Activated CD8-positive, alpha-beta memory T cell treated with anti-CD3 and anti-CD28 coated beads, Interleukin-2, amount 50 U/mL, for 1 hour (primary cell): ENCODE measurements around the gene TOMM70.
"Not testable (repeated sequence)": the region's sequence is repeated elsewhere in the genome, so short reads cannot be mapped to it uniquely, and the experiment has no call there.

Source experiments
- DNase-seq: peaks from one replicate; pipeline ENCODE4 v3.0.0-alpha.2; 2020; ENCODE audit errors: extremely low read depth

The TOMM70 gene

DNA sequence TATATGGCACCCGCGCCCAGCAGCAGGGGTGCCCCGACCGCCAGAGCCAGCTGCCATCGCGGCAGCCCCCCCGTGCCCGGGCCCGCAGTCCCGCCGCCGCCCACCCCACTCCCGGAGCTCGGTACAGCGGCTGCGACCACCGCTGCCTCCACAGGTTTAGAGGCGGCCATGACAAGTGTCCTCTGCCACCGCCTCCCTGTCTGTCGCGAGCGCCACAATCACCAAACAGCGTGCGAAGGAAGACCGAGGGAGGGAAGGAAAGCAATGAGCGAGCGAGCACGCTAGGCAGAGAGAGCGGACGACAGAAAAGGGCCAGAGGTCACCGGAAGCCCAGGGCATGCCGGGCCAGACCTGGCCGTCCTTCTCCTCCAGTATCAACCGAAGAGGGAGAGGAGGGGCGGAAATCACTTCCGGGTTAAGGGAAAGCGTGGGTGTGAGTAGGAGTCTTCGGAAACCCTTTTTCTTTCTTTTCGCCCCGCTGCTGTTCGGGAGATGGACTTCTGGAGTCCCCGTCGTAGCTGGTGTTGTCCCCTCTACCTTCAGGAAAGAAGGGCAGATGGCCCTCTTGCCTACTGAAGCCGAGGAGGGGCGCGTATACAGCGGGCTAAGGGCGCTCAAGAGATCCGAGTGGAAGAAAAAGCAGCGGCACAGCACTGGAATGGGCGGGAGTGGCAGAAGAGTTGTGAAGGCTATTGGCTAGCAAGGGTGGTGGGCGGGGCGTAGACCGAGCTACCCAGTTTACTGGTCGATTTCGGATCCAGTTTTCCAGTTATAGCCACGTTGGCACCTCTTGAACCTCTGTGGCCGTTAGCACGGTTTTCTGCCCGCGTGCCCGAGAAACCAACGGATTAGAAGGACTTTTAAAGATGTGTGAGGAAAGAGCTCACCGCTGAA lies at the start of gene TOMM70, which contains the start of gene LNP1:
Gene TOMM70 (minus strand): TSS at position 310 of the 894 bp plus-strand sequence. CDS start 140 bp downstream, at position 170.
Gene LNP1 (plus strand): TSS at position 760 of the 894 bp plus-strand sequence. CDS start 28,191 bp downstream, outside the sequence.
- DNase-seq, result peak; percentile 91

DNA sequence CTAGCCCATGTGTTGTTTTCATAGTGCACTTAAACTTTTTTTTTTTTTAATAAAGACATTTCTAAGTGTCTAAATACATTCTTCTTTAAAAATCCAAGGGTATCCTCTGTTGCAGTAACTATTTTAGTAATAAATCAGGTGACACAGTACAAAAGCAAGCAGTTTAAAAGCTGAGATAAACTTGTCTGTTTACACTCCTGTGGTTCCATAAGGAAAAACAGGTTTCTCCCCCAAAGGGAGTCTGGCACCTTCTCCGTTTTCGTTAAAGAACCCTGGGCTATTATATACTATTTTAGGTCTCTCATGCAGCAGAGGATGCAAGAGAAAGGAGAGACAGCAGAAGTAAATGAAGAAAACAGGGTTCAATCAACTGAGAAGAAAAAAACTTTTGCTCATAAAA lies 48.3 kb upstream of the TOMM70 start:
- DNase-seq, result no peak

DNA sequence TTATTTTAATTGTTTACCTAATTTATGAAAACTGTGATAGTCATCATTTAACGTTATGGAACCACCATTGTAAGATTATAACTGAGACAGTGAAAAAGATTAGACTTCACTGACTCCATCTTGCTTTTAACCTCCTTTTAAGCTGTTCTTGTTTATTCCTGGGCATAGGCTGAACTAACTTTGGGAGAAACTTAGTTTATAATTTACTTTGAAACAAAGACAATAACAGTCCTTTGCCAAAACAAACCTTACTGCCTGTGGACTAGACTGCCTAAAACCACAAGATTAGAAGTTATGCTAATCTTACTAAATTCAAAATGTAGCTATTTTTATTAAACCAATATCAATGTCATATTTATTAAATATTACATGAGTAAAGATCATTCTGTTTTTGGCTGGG lies 47.2 kb upstream of the TOMM70 start:
- DNase-seq, result no peak

DNA sequence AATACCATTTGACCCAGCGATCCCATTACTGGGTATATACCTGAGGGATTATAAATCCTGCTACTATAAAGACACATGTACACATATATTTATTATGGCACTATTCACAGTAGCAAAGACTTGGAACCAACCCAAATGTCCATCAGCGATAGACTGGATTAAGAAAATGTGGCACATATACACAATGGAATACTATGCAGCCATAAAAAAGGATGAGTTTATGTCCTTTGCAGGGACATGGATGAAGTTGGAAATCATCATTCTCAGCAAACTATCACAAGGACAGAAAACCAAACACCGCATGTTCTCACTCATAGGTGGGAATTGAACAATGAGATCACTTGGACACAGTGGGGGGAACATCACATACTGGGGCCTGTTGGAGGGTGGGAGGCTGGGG lies 46.2 kb upstream of the TOMM70 start:
- DNase-seq, result not testable (repeated sequence)

DNA sequence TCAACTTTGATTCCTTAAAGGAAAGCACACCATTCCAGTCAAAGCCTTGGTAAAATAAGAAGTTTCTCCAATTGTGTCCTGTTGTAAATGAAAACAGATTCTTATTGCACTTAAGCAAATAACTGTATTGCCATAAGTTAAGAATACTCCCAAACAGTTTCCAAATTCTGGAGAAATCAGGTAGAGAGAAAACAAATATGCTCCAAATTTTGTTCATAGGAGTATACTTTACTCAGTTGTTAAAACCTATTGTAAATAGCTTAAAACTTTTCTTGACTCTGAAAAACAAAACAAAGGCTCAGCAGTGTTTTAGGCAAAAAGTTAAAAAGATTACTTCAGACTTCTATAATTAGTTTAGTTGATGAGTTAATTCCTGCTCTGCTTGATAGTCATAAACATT lies 42.8 kb upstream of the TOMM70 start:
- no peak for DNase-seq

DNA sequence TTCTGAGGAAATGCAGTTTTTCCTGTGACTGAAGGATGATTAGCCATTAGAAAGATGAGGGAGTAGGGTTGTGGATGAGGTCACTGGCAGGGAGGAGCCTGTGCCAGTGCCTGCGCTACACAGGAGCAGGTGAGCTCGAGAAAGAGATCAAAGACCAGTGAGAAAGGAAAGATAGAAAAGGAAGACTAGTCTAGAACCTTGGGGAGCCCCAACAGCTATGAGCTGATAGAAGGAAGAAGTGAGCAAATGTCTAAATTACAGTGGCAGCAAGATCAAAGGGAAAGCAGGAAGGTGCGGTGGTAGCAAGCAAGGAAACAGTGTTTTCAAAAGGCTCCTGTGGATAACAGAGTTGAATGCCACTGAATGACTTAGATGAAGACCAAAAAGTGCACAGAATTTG lies 40.0 kb upstream of the TOMM70 start:
- no peak for DNase-seq

DNA sequence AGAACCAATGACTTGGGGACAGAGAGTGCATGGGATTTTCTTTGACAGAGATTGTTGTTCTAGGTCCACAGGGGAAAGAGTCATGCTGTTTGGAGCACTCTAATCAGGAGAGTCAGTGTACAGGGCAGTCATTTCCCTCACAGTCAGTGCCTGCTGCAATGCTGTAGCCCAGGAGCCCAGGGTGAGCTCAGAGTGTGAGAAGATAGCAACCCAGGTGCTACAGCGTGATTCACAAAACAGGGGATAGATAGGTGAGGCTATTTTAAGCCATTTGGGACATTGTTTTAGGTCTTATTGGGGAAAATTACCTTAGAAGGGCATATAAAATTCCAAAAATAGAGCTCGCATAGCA lies 37.7 kb upstream of the TOMM70 start:
- no peak for DNase-seq

DNA sequence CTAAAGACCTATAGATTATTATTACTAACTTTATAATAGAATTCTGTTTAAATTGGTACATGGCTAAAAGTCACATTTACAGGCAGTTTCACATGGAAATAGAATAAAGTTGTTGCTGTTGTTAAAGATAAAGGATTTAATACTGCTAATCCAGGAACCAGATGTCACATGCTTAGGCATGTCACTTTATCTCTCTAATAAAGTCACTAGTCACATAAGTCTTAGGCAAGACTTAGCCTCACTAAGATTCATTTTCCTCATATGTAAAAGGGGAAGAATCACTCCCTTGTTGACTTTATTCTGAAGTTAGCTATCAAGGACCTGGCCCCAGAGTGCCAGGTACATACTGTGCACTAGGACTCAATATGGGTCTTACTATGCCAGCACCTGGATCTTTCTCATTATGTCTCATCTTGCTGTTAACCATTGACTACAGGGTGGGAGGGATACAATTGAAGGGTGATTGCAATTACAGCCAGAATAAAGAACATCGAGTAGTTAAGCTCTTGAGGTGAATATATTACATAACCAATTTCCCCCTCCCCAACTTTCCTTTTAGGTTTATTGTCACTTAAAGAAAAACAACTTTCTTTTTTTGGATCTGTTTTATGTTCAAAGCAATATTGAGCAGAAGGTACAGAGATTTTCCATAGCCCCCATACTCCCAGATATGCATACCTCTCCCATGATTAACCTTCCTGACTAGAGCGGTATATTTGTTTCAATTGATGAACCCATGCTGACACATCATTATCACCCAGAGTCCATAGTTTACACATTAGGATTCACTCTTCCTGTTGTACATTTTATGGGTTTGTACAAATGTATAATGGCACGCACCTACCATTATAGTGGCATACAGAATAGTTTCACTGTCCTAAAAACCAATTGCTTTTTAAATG lies 37.1 kb upstream of the TOMM70 start:
- no peak for DNase-seq

DNA sequence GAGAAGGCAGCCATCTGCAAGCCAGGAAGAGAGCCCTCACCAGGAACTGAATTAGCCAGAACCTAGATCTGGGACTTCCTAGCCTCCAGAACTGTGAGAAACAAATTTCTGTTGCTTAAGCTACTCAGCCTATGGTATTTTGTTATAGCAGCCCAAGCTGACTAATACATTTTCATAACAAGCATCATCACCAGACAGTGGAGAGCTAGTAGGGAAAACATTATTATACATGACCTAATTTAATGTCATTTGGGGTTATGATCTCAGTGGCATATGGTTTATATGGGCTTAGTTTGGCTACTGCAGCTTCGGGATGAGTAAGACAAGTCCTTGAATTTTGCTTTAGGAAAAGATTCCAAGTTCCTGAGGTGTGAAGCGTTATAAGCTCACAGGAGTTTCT lies 36.1 kb upstream of the TOMM70 start:
- DNase-seq, result no peak

DNA sequence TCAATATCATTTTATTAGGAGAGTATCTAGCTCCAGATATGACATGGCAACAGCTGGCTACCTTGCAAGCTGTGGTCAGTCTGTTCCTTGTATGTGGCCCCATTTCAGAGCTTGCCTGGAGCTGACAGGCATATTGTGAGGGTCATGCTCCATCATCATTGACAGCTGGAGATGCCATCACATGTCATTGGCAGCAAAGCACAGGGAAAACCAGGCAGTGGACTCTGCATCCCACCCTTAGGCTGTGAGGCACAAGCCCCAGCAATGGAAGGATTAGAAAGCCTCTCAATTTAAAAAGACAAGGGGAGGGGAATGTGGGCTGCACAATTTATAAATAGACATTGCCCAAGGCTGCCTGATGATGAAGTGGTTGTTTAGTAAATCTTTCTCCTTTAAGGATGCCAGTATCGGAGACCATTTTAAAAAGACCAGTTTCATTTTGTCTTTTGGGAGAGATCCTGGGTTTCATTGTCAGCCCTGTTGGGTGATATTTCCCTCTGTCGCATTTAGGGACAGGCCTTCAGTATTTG lies 28.4 kb upstream of the TOMM70 start:
- no peak for DNase-seq

DNA sequence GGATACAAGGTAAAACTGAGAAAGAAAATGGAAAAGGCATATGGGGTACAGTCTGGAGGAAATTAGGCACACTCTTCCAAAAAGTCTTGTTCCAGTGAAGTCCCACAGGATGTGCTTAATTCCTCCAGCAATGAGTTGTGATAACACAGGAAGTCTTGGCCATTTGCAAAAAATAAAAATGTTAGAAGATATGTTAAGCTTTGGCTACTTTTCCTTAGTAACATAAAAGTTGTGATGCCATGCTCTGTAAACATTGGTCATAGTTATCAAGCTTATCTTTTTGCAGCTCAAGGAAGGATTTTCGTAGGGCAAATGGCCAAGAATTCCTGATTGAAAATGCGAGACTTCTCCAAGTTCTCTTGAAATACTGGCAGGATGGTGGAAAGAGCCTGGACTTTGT lies 26.8 kb upstream of the TOMM70 start:
- DNase-seq, result no peak

DNA sequence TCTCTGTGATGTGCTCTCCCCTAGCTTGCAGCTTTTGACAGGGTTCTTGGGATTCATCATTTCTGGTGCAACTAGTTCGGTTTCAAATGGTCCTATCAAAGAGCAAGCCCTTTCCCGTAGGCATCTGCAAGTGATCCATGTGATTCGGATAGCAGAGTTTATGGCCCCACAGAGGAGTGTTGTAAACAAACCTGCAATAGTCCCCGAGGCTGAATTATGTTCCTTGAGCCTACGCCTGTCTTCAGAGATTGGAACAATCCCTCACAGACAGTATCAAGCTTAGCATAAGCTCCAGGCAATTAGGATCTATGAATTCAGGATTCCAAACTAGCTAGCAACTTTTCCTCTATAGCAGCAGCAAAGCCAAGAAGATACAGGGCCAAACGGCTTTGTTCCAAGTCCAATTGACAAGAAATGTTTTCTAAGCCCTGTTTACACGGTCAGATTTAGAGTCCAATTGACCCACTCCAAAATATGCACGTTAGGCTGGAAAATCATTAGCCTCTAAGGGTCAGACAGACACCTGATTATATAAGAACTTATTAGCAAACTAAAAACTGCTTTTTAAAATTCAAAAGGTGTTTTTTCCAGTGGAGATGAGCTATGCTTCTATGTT lies 25.3 kb upstream of the TOMM70 start:
- DNase-seq, result no peak

DNA sequence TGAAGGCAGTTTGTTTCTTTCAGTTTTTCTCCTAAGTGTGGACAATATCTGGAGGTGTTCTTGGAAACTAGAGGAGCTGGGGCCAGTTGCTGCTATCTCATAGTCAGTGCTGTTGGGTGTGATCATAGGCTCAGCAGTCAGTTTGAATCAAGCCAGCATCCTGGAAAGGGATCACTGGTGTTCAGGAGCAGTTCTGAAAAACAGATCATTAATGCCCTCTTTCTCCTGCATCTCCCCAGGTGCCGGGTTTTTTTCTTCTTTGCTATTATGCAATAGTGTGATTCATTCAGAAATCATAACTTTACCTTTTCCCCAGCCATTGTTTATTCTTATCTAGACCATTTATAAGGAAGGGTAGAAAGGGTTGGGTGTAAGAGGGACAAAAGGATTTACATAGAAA lies 24.4 kb upstream of the TOMM70 start:
- DNase-seq, result no peak

DNA sequence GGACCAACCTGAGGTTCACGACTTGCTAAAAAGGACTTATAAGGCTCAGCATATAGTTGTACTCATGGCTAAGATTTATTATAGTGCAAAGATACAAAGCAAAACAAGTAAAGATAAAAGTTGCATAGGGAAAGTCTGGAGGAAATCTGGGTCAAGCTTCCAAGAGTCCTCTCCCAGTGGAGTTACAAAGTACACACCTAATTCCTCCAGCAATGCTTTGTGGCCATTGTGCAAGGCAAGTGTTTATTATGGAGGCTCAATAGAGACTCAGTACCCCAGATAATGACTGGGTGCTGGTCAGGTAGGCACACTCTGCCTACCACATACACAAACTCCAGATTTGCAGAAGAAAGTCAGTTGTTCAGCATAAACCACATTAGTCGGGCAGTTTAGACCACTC lies 23.4 kb upstream of the TOMM70 start:
- DNase-seq, result no peak

DNA sequence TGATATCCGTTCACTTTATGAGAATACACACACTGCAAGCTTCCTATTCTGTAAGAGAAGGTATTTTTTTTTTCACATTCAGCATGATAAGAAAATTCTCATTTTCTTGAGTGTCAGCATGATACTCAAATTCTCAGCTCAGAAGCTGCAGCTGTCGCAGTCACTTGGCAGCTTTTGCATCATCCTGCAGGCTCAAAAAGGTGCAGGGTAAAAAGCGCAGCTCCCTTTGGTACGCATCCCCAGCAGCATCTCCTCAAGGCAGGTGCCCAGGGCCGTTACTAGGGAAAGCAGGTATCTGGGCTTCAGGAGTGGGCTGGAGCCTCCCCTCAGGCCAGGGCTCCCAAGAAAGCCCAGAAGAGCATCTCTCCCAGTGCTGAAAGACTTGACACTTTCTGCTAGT lies 22.7 kb upstream of the TOMM70 start:
- no peak for DNase-seq

DNA sequence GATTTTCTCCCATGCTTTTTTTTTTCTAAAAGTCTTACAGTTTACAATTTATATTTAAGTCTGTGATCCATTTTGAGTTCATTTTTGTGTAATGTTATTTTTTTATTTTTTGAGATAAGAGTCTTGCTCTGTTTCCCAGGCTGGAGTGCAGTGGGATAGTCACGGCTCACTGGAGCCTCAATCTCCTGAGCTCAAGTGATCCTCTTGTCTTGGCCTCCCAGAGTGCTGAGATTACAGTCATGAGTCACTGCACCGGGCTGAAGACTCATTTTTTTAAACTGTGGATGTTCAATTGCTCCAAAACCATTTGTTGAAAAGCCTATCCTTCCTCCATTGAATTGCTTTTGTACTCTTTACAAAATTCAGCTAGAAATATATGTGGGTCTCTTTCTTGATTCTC lies 20.0 kb upstream of the TOMM70 start:
- DNase-seq, result no peak

DNA sequence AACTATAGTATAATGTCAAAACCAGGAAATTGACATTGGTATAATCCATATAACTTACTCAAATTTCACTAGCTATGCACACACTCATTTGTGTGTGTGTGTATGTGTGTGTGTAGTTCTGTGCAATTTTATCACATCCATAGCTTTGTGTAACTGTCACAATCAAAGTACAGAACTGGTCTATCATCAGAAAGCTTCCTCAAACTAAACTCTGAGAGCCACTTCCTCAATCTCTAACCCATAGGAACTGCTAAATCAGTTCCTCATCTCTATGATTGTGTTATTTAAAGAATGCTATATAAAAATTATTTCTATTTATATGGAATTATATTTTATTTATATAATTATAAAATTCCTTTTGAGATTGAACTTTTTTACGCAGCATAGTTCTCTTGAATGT lies 18.5 kb upstream of the TOMM70 start:
- no peak for DNase-seq

DNA sequence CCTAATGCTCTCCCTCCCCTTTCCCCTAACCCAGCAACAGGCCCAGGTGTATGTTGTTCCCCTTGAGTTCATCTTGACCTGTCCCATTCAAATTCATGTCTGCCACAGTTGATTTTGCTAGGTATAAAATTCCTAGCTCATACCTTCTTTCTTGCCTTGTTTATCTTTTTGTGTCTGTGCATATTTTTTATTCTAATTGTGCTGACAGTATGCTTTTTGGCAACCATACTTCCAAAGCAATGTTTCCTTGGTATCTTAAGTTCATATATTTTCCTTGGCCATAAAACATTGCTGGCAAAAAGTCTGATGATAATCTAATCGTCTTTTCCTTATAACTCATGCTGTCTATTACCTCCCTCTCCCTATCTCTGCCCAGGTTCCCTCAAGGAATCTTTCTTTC lies 16.0 kb upstream of the TOMM70 start:
- DNase-seq, result no peak

DNA sequence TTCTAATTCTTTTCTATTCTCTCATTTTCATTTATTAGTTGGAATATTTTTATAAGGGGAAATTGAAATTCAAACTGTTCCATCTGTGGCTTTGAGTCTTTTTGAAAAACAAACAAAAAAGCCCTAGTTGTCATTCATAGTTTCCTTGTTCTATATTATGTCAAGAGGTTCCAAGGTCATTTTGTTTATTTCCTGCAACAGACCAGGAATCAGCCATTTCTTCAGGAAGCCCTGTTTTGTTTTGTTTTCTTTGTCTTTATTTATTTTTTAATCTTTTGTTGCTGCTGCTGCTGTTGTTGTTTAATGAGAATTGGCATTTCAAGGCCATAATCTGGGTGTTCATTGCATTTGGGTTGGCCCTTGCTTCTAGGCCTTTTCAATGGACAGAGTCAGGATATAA lies 15.3 kb upstream of the TOMM70 start:
- no peak for DNase-seq

DNA sequence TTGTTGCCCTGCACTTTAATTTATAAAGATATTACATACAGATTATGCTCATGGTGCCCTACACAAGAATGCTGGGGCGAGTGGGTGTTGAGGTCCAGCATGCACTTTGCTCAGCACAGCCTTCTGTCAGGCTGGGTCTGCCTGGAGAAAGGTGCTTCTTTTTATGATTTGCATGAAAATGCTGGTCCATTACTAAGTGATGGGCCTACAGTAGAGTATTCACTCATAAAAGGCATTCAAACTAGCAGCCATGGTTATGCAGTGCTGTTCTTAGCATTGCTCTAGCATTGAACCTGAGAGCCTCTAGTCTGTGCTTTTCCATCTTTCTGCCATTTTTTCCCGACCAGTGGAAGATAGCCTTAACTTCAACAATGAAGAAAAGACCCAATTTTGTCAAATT lies 12.7 kb upstream of the TOMM70 start:
- no peak for DNase-seq

DNA sequence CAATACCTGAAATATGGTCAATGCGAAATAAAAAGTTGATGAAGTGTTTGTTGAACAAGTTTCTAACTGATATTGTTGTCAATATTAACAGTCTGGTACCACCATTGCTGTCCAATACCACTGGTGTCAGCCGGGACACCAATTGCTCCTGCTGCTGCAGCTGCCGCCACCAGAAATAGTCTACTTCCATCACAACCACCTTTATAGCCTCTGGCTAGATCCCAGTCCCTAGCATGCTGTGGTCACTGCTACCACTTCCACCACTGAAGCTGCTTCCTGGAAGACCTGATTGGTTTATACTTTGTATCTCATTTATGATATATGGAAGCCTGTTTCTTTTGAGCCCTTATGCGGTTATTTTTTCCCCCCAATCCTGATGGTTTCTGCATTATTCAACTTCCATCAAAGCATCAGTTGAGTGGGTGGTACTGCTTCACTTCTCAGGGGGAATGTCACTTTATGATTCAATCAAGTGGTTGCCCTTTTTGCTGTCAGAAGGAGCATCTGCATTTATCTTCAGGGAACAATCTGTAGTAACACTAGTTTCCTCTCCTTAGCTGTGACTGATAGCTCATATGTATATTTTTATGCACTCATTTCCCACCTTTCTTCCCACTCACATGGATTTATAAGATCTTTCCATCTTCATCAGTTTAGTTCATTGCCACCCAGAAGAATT lies 12.2 kb upstream of the TOMM70 start:
- DNase-seq, result no peak
